HepG2 (cell line): ENCODE data around the gene TNFAIP2. TPM values are rescaled to one million over a fixed set of nuclear protein-coding genes. Genes with fewer than 3 reads are reported as not detected.

Source experiments
- GATAD2A ChIP-seq: IDR thresholded peaks from 2 replicates; pipeline ENCODE4 v1.6.1; 2016
- HES4 ChIP-seq: sonication (generic); formaldehyde crosslinking; IDR thresholded peaks from 2 replicates; pipeline ENCODE4 v1.9.0; 2021; ENCODE audit warnings: mild to moderate bottlenecking, missing genetic modification reagents, borderline replicate concordance
- KDM2A ChIP-seq: sonication (generic); formaldehyde crosslinking; IDR thresholded peaks from 2 replicates; pipeline ENCODE4 v1.4.0; 2020; ENCODE audit warnings: low read depth, missing genetic modification reagents, borderline replicate concordance
- SP140L ChIP-seq: sonication (generic); formaldehyde crosslinking; IDR thresholded peaks from 2 replicates; pipeline ENCODE4 v1.4.0; 2020; ENCODE audit warnings: missing genetic modification reagents, borderline replicate concordance
- TFE3 ChIP-seq: IDR thresholded peaks from 2 replicates; pipeline ENCODE4 v1.6.1; 2016
- ZNF354B ChIP-seq: sonication (generic); formaldehyde crosslinking; IDR thresholded peaks from 2 replicates; pipeline ENCODE4 v1.8.0; 2022; ENCODE audit warnings: mild to moderate bottlenecking, missing genetic modification reagents
- ZNF501 ChIP-seq: sonication (generic); formaldehyde crosslinking; IDR thresholded peaks from 2 replicates; pipeline ENCODE4 v1.5.1; 2020; ENCODE audit warnings: mild to moderate bottlenecking, moderate library complexity, missing genetic modification reagents
- polyA plus RNA-seq, 8 experiments: library from polyadenylated mRNA; depleted of rRNA in 3 of 8; stranded (reverse) in 7 of 8; unstranded in 1 of 8; fragments of >200 nt; fragmentation: Illumina TruSeq in 4 of 8; extraction: Trizol in 4 of 8; gene quantifications; 2 replicates each; pipeline versions ENCODE4 v1.2.1 to v1.2.3, GENCODE V29; 2011 to 2016; ENCODE audit warnings: low read depth in 4 of 8, missing spikeins in 1 of 8, mixed read lengths in 1 of 8; ENCODE audit not compliant: insufficient read depth in 1 of 8
- total RNA-seq, 5 experiments: library from RNA; depleted of rRNA; stranded (reverse); fragments of >200 nt; fragmentation: Illumina TruSeq; extraction: Trizol; gene quantifications; 2 replicates each; pipeline ENCODE4 v1.2.3, GENCODE V29; 2016; ENCODE audit warnings: low read depth in 1 of 5
- TF ChIP-seq, protein P1 (sequence below): sonication (generic); formaldehyde crosslinking; IDR thresholded peaks from 2 replicates; pipeline ENCODE4 v1.5.0; 2020; ENCODE audit warnings: mild to moderate bottlenecking, missing genetic modification reagents, borderline replicate concordance
- TF ChIP-seq, protein P2 (sequence below): sonication (generic); formaldehyde crosslinking; IDR thresholded peaks from 2 replicates; pipeline ENCODE4 v1.4.0; 2020; ENCODE audit warnings: missing genetic modification reagents, borderline replicate concordance
- TF ChIP-seq, protein P3 (sequence below): sonication (generic); formaldehyde crosslinking; IDR thresholded peaks from 2 replicates; pipeline ENCODE4 v1.5.0; 2020; ENCODE audit warnings: missing genetic modification reagents, mild to moderate bottlenecking, borderline replicate concordance
- TF ChIP-seq, protein P4 (sequence below): conservative IDR thresholded peaks from 2 replicates; pipeline ENCODE4 v1.6.1; 2018; ENCODE audit warnings: missing genetic modification reagents

The TNFAIP2 gene
- total and polyA plus RNA-seq, 2 of the 13 experiments (the other 11 are each of a cell fraction or from before 2014, with no cell fraction given), result 0.46 to 1.5 TPM

DNA sequence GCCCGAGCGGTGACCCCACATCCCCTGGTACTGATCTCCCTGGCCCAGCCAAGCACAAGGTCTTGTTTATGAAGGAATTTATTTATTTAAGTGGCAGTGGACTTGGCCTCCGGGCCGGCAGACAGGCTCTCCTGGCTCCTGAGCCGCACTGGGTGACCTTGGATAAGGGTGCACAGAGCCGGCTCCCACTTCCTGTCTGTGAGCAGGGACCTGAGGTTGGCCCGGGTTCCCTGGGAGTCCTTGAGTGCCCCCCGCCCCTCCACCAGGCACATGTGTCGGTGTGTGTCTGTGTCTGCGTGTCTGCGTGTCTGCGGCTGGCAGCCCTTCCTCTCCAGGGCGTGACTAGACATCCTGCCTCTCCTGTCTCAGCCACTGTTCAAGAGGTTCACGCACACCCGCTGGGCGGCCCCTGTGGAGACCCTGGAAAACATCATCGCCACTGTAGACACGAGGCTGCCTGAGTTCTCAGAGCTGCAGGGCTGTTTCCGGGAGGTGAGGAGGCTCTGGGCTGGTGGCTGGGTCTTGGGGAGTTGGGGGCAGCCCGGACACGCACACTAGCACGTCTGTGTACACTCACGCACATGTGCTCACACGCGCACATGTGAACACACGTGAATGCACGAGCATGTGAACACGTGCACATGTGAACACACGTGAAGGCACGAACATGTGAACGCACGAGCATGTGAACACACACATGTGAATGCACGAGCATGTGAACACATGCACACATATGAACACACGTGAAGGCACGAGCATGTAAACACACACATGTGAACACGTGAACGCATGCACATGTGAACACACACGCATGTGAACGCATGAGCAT is 9.3 kb downstream of the TNFAIP2 start (continued):
- TF ChIP-seq, protein P1, sequence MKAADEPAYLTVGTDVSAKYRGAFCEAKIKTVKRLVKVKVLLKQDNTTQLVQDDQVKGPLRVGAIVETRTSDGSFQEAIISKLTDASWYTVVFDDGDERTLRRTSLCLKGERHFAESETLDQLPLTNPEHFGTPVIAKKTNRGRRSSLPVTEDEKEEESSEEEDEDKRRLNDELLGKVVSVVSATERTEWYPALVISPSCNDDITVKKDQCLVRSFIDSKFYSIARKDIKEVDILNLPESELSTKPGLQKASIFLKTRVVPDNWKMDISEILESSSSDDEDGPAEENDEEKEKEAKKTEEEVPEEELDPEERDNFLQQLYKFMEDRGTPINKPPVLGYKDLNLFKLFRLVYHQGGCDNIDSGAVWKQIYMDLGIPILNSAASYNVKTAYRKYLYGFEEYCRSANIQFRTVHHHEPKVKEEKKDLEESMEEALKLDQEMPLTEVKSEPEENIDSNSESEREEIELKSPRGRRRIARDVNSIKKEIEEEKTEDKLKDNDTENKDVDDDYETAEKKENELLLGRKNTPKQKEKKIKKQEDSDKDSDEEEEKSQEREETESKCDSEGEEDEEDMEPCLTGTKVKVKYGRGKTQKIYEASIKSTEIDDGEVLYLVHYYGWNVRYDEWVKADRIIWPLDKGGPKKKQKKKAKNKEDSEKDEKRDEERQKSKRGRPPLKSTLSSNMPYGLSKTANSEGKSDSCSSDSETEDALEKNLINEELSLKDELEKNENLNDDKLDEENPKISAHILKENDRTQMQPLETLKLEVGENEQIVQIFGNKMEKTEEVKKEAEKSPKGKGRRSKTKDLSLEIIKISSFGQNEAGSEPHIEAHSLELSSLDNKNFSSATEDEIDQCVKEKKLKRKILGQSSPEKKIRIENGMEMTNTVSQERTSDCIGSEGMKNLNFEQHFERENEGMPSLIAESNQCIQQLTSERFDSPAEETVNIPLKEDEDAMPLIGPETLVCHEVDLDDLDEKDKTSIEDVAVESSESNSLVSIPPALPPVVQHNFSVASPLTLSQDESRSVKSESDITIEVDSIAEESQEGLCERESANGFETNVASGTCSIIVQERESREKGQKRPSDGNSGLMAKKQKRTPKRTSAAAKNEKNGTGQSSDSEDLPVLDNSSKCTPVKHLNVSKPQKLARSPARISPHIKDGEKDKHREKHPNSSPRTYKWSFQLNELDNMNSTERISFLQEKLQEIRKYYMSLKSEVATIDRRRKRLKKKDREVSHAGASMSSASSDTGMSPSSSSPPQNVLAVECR (CRISPR knock-in tag), result peak; percentile 27; the same call in 1 of the 2 replicates
- TF ChIP-seq, protein P2, sequence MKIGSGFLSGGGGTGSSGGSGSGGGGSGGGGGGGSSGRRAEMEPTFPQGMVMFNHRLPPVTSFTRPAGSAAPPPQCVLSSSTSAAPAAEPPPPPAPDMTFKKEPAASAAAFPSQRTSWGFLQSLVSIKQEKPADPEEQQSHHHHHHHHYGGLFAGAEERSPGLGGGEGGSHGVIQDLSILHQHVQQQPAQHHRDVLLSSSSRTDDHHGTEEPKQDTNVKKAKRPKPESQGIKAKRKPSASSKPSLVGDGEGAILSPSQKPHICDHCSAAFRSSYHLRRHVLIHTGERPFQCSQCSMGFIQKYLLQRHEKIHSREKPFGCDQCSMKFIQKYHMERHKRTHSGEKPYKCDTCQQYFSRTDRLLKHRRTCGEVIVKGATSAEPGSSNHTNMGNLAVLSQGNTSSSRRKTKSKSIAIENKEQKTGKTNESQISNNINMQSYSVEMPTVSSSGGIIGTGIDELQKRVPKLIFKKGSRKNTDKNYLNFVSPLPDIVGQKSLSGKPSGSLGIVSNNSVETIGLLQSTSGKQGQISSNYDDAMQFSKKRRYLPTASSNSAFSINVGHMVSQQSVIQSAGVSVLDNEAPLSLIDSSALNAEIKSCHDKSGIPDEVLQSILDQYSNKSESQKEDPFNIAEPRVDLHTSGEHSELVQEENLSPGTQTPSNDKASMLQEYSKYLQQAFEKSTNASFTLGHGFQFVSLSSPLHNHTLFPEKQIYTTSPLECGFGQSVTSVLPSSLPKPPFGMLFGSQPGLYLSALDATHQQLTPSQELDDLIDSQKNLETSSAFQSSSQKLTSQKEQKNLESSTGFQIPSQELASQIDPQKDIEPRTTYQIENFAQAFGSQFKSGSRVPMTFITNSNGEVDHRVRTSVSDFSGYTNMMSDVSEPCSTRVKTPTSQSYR, result no peak
- TF ChIP-seq, protein P3, sequence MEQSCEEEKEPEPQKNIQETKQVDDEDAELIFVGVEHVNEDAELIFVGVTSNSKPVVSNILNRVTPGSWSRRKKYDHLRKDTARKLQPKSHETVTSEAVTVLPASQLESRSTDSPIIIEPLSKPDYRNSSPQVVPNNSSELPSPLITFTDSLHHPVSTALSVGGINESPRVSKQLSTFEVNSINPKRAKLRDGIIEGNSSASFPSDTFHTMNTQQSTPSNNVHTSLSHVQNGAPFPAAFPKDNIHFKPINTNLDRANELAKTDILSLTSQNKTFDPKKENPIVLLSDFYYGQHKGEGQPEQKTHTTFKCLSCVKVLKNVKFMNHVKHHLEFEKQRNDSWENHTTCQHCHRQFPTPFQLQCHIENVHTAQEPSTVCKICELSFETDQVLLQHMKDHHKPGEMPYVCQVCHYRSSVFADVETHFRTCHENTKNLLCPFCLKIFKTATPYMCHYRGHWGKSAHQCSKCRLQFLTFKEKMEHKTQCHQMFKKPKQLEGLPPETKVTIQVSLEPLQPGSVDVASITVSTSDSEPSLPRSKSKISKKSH (CRISPR knock-in tag), result no peak
- TF ChIP-seq SP140L, result no peak
- TF ChIP-seq KDM2A (CRISPR knock-in tag), result no peak
- TF ChIP-seq GATAD2A, result peak; percentile 50
- 0 out of 2 replicates have a peak, but pooled peaks have one; percentile 35 for TF ChIP-seq TFE3
- TF ChIP-seq HES4 (CRISPR knock-in tag), result 0 out of 2 replicates have a peak, but pooled peaks have one; percentile 69
- no peak for TF ChIP-seq ZNF354B
- TF ChIP-seq, protein P4, sequence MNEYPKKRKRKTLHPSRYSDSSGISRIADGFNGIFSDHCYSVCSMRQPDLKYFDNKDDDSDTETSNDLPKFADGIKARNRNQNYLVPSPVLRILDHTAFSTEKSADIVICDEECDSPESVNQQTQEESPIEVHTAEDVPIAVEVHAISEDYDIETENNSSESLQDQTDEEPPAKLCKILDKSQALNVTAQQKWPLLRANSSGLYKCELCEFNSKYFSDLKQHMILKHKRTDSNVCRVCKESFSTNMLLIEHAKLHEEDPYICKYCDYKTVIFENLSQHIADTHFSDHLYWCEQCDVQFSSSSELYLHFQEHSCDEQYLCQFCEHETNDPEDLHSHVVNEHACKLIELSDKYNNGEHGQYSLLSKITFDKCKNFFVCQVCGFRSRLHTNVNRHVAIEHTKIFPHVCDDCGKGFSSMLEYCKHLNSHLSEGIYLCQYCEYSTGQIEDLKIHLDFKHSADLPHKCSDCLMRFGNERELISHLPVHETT (CRISPR knock-in tag), result no peak
- no peak for TF ChIP-seq ZNF501 (CRISPR knock-in tag)
